CD4-positive, alpha-beta T cell treated with Interleukin-17A for 1 hour (primary cell): ENCODE measurements around the gene CD3E.

Experiments
- DNase-seq: peaks from one replicate; pipeline ENCODE4 v3.0.0-alpha.2; 2020

The CD3E gene

DNA sequence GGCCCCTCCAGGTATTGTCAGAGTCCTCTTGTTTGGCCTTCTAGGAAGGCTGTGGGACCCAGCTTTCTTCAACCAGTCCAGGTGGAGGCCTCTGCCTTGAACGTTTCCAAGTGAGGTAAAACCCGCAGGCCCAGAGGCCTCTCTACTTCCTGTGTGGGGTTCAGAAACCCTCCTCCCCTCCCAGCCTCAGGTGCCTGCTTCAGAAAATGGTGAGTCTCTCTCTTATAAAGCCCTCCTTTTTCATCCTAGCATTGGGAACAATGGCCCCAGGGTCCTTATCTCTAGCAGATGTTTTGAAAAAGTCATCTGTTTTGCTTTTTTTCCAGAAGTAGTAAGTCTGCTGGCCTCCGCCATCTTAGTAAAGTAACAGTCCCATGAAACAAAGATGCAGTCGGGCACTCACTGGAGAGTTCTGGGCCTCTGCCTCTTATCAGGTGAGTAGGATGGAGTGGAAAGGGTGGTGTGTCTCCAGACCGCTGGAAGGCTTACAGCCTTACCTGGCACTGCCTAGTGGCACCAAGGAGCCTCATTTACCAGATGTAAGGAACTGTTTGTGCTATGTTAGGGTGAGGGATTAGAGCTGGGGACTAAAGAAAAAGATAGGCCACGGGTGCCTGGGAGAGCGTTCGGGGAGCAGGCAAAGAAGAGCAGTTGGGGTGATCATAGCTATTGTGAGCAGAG is at the start of gene CD3E:
Gene CD3E, plus strand, starts transcription at position 163 of the 681 bp plus-strand sequence. Its CDS starts 223 bp downstream, at position 386.
- DNase-seq, result peak; percentile 81

DNA sequence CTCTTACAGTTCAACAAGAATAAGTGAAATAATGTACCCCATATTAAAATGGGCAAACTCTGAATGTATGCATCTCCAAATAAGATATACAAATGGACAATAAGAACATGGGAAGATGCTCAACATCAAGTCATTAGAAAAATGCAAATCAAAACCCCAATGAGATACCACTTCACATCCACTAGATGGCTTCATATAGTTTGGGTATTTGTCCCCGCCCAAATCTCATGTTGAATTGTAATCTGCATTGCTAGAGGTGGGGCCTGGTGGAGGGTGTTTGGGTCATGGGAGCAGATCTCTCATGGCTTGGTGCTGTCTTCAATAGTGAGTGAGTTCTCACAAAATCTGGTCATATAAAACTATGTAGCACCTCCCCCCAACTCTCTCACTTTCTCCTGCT is 46.1 kb upstream of the CD3E start:
- DNase-seq, result no peak

DNA sequence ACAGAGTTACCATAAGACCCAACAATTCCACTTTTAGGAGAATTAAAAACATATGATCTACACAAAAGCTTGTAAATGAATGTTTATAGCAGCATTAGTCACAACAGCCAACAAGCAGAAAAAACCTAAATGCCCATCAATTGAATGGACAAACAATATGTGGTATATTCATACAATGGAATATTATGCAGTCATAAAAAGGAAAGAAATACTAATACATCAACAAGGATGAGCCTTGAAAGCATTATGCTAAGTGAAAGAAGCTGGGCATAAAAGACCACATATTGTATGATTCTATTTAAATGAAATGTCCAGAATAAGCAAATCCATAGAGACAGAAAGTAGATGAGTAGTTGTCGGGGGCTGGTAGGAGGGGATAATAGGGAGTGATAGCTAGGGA is 45.4 kb upstream of the CD3E start:
- DNase-seq, result no peak

DNA sequence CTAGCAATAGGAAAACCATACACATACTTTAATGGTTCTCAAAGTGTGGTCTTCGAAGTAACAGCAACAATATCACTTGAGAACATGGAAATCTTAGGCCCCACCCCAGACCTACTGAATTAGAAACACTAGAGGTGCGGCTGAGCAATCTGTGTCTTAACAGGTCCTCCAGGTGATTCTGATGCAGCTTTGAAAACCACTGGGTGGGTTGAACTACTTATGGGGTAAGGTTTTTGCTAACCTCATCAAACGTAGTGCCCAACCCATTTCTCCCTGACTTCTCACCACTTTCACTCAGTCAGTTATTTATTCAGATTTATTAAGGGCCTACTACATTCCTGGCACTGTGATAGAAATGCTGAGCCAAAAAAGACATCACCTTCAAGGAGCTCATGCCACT is 44.2 kb upstream of the CD3E start:
- no peak for DNase-seq

DNA sequence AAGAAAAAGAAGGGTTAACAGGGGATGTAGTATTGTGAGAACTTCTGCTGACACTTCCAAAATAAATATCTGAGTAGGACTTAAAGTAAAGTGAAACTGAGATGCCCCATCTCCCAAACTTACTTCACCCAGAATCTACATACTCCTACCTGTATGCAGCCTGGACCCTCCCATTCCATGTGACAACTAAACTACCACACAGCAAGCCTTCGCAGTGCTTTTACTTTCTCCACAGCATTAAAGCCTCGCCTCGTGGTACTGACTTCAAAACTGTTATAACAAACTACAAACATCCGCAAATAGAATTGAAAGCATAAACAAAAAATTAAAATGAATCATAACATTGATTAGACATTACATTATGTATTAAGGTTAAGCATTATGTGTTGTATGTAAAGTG is 41.4 kb upstream of the CD3E start:
- no peak for DNase-seq

DNA sequence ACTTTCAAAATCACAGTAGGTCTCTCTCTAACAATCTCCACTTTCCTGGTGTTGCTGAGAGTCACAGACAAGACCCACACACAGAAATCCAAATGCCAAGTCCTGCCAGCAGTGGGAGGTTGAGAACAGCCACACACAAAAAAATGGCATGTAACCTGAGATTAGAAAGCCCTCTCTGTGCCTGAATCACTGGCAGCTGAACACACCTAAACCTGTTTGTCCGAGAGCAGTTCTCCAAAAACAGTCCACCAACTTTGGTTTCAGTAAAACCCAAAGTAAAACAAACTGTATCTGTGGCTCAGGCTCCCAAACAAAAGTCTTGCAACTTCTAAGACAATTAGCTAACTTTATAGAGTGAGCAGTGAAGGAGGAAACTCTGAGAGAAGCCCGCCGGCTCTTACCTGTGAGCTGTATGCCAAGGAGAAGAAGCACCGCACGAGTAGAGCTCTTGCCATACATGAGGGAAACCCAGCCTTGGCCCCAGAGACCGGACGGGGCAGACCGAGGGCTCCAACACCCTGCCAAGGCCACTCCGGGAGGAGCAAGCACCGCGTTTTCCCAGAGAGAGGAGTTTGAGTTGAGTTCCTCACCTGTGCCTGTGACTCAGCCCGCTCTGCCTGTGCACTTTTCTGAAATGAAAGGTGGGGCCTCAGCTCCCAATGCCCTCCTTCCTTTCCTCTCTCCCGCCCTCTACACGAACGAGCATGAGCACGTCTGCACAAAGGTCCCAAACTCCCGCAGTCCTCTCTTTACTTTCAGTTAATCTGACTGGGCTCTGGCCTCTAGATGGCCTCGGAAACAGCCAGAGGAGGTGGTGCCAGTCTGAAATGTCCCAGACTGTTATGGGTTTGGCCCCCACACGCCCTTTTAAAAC is 40.6 kb upstream of the CD3E start, which contains the start of gene MPZL2:
Gene MPZL2, minus strand, starts transcription at position 603 of the 874 bp plus-strand sequence. Its CDS starts 144 bp downstream, at position 459.
- no peak for DNase-seq

DNA sequence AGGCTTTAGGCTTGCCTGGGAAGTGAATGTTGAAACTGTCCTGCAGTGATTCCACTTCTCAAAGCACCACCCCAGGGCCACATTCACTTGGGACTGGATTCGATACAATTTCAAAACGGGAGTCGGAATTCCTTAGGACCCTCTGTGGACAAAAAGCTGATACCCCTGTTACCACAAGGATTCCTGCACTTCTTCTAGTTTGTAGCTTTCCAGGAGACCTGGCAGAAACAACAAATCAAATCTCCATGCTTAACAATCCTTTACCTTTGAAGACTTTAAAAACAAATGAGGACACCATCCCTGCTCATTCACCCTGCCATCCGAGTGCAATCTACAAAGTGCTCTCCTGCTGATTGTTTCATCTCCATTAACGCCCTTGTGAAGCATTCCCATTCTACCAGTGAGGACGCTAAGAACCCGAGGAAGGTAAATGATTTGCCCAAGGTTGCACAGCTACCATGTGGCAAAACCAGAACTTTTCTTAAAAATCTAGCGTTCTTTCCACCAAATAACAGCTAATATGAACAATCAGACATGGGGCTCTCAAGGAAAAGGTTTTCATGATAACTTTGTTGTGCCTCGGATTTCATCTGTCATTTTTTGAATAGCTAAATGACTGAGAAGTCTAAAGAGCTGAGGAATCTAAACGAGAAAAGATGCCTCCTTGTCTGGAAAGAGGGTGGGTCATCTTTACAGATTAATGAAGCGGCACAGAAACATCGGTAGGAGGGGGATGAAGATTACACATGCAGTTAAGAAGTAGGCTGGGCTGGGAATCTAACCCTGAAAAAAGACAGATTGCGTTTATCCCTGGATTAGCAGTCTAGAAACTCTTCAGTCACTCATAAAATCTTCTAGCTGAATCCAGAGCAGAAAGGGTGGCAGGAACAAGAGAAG is 39.7 kb upstream of the CD3E start:
- DNase-seq, result no peak

DNA sequence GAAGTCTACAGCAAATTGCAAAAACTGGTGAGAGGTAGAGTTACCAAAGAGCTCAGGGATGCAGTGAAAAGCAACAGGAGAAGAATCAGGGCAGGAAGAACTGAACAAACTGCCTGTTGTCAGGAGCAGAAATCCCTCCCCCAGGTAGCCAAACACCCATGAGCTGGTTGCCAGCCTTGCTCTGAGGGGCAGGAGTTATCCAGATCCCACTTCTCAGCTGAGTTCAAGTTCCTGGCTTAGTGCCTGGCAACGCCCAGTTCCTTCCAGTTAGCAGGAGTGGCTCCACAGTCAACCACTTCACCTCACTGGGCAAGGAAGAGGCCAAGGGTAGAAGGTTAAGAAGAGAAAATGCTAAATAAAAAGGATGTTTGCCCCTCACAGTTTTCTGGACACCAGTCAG is 38.6 kb upstream of the CD3E start:
- no peak for DNase-seq

DNA sequence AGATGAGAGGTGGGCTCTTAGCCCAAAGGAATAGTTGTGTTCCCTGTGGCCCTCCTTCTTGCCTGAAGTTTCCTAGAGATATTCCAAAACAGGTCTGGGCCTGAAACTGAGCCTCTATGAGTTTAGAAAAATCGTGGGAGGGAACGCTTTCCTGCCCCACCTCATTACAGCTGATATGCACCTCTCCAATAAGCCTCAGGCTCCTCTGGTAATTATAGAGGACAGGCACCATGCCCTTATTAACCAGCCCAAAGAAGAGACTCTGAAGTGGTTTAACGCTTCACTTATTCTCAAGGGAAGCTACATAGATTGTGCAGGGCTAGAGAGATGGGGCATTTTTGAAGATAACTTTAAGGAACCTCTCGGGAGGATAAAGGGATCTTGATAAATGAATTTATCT is 37.0 kb upstream of the CD3E start:
- no peak for DNase-seq

DNA sequence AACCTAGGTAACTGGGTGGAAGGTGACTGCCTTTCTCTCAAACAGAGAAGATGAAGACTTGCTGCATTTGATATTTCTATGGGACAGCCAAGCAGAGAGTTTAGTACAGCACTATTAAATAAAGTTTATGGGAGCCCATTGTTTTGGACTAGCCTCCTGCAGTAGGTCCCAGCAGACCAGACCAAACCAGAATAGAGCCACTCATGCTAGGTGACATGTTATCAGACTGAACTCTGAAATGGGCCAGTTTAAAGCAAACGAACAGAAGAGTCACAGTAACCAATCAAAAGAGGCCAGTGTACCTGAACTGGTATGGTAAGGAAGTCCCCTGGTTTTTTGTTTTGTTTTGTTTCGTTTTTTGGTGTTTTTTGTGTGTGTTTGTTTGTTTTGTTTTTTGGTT is 32.5 kb upstream of the CD3E start:
- no peak for DNase-seq

DNA sequence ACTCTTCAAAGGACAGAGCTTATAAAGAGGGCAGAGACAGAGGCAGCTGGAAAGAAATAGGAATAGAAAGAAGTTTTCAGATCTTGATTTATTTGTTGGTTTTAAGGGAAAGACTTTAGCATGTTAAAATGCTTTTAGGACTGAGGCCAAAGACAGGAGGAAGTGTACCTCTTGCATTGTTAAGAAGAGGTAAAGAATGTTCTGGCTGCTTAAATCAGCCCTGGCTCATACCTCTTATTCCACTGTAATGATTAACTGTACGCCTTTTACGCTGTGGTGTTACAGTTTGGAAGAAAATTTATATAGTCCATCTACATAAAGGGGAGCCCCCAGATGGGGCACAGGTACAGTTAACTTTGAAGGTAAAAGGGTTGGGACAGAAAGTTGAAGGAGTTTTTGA is 30.3 kb upstream of the CD3E start:
- DNase-seq, result no peak

DNA sequence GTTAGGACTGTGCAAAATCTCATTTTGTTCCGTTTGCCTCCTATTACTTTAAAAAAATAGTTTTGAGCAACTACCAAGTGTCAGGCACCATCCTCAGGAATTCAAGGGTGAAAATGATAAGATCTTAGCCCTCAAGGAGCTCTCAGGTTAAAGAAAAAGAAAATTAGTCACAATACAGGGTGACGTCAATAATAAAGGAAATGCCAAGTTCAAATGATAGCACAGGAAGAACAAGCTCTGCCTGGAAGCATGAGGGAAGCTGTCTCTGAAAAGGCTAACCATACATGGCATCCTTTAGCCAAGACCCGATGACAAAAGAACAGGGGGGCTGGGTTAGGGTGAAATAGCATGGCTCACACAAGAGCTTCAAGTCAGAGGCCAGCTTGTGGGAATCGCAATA is 29.4 kb upstream of the CD3E start:
- no peak for DNase-seq

DNA sequence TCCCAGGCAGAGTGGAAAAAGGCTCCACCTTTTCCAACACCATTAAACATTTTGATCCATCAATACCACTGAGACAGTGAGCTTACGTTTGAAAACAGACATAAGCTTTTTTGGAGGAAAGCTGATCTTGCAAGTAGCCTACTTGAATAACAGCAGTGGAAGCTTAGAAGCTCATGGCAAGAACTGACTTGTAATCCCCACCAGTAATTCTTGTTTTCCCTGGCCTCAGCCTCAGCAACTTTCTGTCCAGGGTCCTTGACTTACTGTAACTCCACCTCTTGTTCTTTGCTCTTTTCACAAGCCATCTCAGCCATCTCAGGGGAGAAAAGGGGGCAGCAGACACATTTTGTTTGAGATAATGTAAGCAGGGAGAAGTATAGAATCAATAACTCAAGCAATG is 28.1 kb upstream of the CD3E start:
- DNase-seq, result no peak

DNA sequence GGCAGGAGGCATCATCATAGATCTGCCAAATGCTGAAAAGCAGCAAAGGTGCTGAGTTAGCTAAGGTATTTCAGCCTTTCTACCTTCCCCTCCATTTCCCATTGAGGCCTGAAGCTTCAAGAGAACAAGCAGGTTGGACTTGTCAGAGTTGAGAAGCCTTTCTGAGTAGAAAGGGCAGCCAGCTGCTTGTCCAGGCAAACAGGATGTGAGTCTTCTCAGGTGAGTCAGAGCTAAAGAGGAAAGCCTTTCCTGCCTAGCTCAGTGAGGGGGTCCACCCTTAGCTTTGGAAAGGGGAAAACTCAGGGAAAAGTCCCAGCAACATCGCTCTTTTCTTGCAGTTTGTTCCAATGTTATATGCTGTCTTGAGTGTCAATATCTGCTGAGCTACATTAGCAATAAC is 27.2 kb upstream of the CD3E start:
- DNase-seq, result no peak

DNA sequence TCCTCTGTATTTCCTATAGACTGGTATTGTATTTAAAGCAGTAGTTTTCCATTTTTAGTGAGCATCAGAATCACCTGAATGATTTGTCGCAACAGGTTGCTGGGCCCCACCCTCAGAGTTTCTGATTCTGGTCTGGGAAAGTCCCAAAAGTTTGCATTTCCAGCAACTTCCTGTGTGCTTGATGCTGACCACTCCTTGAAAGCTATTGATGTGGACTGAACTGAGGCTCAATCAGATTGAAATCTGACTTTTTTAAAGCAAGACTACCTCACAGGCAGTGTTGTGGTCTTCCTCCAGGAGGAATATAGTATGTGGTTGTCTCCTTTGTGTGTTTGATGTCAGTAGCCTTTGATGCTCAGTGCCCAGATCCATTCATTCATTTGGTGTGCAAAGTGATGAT is 23.2 kb upstream of the CD3E start:
- DNase-seq, result peak; percentile 42

DNA sequence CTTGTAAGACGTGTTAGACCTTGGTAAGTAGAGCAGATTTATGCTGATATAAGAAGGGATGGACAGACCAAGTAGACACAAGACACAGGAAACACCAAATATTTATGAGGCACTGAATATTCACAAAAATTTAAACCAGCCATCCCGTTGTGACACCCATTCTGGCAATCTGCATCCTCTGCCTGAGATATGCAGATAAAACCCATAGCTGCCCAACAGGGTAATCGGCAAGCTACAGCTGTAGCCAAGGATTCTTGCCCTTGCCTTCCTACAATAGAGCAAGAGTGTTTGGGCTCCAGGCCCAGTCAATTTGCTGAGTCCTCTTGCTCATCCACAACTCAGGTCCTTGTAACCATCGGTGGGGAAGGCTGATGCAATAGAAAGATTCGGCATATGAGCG is 21.9 kb upstream of the CD3E start:
- DNase-seq, result no peak

DNA sequence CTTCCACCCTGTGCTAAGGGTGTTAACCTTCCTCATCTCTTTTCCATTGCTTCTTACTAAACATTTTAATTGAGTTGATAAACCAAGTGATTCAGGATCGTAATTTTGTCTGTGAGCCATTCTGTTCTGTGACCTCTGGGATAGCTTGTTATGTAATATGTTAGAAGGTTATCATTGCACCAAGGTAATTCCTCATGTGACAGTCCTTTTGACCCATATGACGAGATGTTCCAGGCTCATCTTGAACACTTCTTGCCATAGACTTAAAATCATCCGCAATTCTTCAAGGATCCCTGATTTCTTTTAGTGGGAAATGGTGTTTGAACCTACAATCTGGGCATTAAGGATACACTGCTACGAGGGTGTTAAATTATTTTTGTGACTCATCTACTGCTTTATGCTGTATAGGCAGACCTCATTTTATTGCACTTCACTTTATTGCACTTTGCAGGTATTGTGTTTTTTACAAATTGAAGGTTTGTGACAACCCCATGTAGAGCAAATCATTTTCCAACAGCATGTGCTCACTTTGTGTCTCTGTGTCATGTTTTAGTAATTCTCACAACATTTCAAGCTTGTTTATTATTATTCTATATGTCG is 21.4 kb upstream of the CD3E start:
- no peak for DNase-seq

DNA sequence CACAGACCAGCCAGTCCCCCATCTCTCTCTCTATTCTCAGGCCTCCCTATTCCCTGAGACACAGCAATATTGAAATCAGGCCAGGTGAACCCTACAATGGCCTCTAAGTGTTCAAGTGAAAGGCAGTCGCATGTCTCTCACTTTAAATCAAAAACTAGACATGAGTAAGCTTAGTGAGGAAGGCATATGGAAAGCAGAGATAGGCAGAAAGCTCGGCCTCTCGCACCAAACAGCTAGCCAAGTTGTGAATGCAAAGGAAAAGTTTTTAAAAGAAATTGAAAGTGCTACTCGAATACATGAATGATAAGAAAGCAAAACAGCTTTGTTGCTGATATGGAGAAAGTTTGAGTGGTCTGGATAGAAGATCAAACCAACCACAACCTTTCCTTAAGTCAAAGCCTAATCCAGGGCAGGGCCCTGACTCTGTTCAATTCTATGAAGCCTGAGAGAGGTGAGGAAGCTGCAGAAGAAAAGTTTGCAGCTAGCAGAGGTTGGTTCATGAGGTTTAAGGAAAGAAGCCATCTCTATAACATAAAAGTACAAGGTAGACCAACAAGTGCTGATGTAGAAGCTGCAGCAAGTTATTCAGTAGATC is 20.7 kb upstream of the CD3E start:
- no peak for DNase-seq

DNA sequence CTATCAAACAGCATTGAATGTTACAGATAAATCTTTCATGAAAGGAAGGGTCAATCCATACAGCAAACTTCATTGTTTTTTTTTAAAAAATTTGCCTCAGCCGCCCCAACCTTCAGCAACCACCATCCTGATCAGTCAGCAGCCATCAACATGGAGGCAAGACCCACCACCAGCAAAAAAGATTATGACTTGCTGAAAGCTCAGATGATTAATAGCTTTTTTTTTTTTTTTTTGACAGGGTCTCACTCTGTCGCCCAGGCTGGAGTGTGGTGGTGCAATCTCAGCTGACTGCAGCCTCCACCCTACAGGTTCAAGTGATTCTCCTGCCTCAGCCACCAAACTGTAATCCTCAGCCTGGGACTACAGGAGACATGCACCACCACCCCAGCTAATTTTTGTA is 18.0 kb upstream of the CD3E start:
- no peak for DNase-seq

DNA sequence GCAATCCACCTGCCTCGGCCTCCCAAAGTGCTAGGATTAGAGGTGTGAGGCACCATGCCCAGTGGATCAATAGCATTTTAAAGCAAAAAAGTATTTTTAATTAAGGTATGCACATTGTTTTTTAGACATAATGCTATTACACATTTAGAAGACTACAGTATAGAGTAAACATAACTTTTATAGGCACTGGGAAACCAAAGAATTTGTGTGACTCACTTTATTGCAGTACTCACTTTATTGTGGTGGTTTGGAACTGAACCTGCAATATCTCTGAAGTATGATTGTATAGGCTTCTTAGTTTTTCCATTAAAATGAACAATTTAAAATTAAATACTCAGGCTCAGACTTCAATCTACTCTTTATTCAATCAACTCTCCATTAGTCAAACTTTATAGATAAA is 17.5 kb upstream of the CD3E start:
- no peak for DNase-seq

DNA sequence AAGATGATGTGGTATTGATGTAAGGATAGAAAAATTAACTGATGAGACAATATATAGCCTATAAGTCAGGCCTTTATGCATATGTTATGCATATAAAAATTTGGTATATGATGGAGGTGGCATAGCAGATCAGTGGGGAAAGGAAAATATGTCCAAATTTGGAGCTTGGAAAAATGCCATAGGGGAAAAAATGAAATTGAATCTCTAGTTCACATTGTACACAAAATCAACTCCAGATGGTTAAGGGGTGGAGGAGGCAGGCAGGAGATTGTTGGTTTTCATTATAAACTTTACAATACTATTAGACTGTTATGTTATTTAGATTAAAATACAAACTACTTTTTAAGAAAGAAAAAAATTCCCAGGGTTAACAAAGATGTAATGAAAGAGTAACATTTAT is 15.1 kb upstream of the CD3E start:
- DNase-seq, result no peak

DNA sequence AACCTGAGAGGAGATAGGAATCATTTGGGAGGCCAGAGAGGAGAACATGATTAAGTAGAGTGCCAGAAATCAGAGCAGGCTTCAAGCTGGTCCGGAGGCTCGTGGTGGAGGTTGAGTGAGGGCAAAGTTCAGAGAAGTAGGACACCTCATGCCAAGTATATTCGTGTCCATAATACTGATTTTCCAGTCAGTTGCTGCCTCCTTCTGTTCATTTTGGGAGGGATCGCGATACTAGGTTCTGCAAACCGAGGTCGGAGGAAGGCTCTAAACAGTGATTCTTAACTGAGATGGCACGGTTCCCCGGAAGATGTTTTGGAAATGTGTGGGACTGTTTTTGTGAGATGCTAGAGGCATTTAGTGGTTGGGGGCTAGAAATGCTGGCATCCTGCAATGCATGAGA is 13.6 kb upstream of the CD3E start:
- peak; percentile 75 for DNase-seq
